K562 (cell line): Measurements from ENCODE around the gene MCC. TPM values are rescaled to one million over a fixed set of nuclear protein-coding genes. Genes with fewer than 3 reads are reported as not detected.

Experiments used
- ATAC-seq: fragments of 200-7000 bp; cut with Tn5 transposase; 3 replicates; pipeline ENCODE4 v1.9.1; 2020; ENCODE audit warnings: moderate library complexity
- BruUV-seq: library from RNA; stranded (reverse); fragments of 400-500 nt; replicated peaks from 2 replicates; lab custom pipeline; 2021; lab: Mats Ljungman, UMichigan
- CTCF ChIA-PET: fragments of 300-600 bp; formaldehyde crosslinking; extraction: SDS; loops from one replicate; lab custom pipeline; 2021; ENCODE audit warnings: low intra/inter-chr PET ratio; lab: Yijun Ruan, JAX
- POLR2A ChIA-PET: fragments of 300-600, 350-650 bp; sonication (Branson Sonifier 250); formaldehyde crosslinking; extraction: SDS; loops from one replicate; lab custom pipeline; 2021; ENCODE audit warnings: antibody characterized with exemption, inconsistent platforms; lab: Yijun Ruan, JAX
- DNase-seq, 4 experiments: peaks; one replicate each; pipeline versions ENCODE4 v3.0.0 to v3.0.0-alpha.2; 2011 to 2018; ENCODE audit warnings: low spot score in 3 of 4, mixed read lengths in 3 of 4; ENCODE audit errors: extremely low read depth in 1 of 4
- FAIRE-seq: peaks from 2 replicates; lab custom pipeline; 2011; peaks lifted over from hg19 to GRCh38; lab: Jason Lieb, UNC
- H2AFZ ChIP-seq: 2 replicates; pipeline ENCODE4 v1.6.0; 2011; ENCODE audit warnings: low read depth, low read length, control low read depth, inconsistent platforms
- H3K27ac ChIP-seq: fragments of 200-600 bp; 3 replicates; pipeline ENCODE4 v1.8.0; 2011; ENCODE audit warnings: low read depth, mild to moderate bottlenecking, control low read depth, inconsistent platforms, low read length, moderate library complexity, mixed read lengths; ENCODE audit errors: extremely low read depth
- H3K27me3 ChIP-seq, 2 experiments: fragments of 300-600 bp in 1 of 2; 2 replicates in 1 of 2; 3 replicates in 1 of 2; pipeline versions ENCODE4 v1.6.0 to v1.8.0; 2011; ENCODE audit warnings: inconsistent platforms in 2 of 2, low read length in 2 of 2, mild to moderate bottlenecking in 1 of 2, mixed read lengths in 1 of 2, moderate library complexity in 1 of 2; ENCODE audit not compliant: control insufficient read depth in 2 of 2, insufficient read depth in 2 of 2
- H3K36me3 ChIP-seq: fragments of 300-600 bp; 3 replicates; pipeline ENCODE4 v1.8.0; 2011; ENCODE audit warnings: mild to moderate bottlenecking, low read length, inconsistent platforms; ENCODE audit not compliant: control insufficient read depth, insufficient read depth
- H3K4me1 ChIP-seq, 2 experiments: fragments of 200-600 bp in 1 of 2; replicated peaks in 1 of 2; 2 replicates in 1 of 2; 3 replicates in 1 of 2; pipeline versions ENCODE4 v1.5.1 to v1.8.0; 2011; ENCODE audit warnings: inconsistent platforms in 2 of 2, low read length in 2 of 2, mild to moderate bottlenecking in 1 of 2, mixed read lengths in 1 of 2, moderate library complexity in 1 of 2; ENCODE audit not compliant: control insufficient read depth in 2 of 2, insufficient read depth in 2 of 2
- H3K4me2 ChIP-seq: 2 replicates; pipeline ENCODE4 v1.6.1; 2011; ENCODE audit warnings: low read length, control low read depth, inconsistent platforms, mixed read lengths; ENCODE audit not compliant: insufficient read depth
- H3K4me3 ChIP-seq: fragments of 200-600 bp; sonication (generic), shearing (Covaris generic); 2 replicates; pipeline ENCODE4 v1.5.1; 2016; ENCODE audit warnings: control low read depth, inconsistent platforms
- H3K79me2 ChIP-seq: fragments of 200-600 bp; 3 replicates; pipeline ENCODE4 v1.8.0; 2011; ENCODE audit warnings: low read length, inconsistent platforms; ENCODE audit not compliant: control insufficient read depth, insufficient read depth
- H3K9ac ChIP-seq, 2 experiments: 2 replicates each; pipeline versions ENCODE4 v1.6.0 to v1.6.1; 2011; ENCODE audit warnings: low read depth in 2 of 2, low read length in 2 of 2, control low read depth in 1 of 2, inconsistent platforms in 1 of 2, mild to moderate bottlenecking in 1 of 2, mixed read lengths in 1 of 2; ENCODE audit not compliant: insufficient read depth in 1 of 2
- H3K9me1 ChIP-seq: one replicate; pipeline ENCODE4 v1.6.0; 2011; ENCODE audit warnings: inconsistent platforms, mild to moderate bottlenecking, low read length, moderate library complexity; ENCODE audit not compliant: control insufficient read depth, insufficient read depth
- H3K9me3 ChIP-seq: replicated peaks from 2 replicates; pipeline ENCODE4 v1.5.1; 2011; ENCODE audit warnings: low read depth, low read length, inconsistent platforms; ENCODE audit not compliant: control insufficient read depth, insufficient read depth
- H4K20me1 ChIP-seq: replicated peaks from 2 replicates; pipeline ENCODE4 v1.6.1; 2011; ENCODE audit warnings: low read length, inconsistent platforms, mixed read lengths; ENCODE audit not compliant: control insufficient read depth, insufficient read depth
- ETV1 ChIP-seq: fragments of 450-650 bp; conservative IDR thresholded peaks from 2 replicates; pipeline ENCODE4 v1.6.1; 2016; ENCODE audit warnings: missing genetic modification characterization, control low read depth, low read depth, missing compliant biosample characterization
- GABPA ChIP-seq: fragments of 200-800 bp; sonication (Bioruptor generic); conservative IDR thresholded peaks from 2 replicates; pipeline ENCODE4 v1.6.1; 2016; ENCODE audit warnings: low read depth, missing genetic modification characterization, missing compliant biosample characterization
- HMGN3 ChIP-seq: IDR thresholded peaks from 2 replicates; pipeline ENCODE4 v1.6.1; 2011; ENCODE audit warnings: borderline replicate concordance, low read depth, mild to moderate bottlenecking, mixed read lengths, low read length; ENCODE audit not compliant: insufficient read length; ENCODE audit errors: extremely low read depth
- HNRNPLL ChIP-seq: fragments of 200-400 bp; formaldehyde crosslinking; IDR thresholded peaks from 2 replicates; pipeline ENCODE4 v1.6.1; 2017; ENCODE audit warnings: low read length, low read depth, mild to moderate bottlenecking; ENCODE audit not compliant: poor library complexity, severe bottlenecking
- MED1 ChIP-seq: sonication (generic); formaldehyde crosslinking; IDR thresholded peaks from 2 replicates; pipeline ENCODE4 v1.8.1; 2023; ENCODE audit warnings: missing genetic modification reagents, borderline replicate concordance
- MEF2D ChIP-seq: conservative IDR thresholded peaks from 2 replicates; pipeline ENCODE4 v1.6.1; 2016; ENCODE audit warnings: low read depth, missing genetic modification characterization, missing compliant biosample characterization
- NONO ChIP-seq, 2 experiments: fragments of 200-400 bp in 1 of 2; fragments of 450-650 bp in 1 of 2; formaldehyde crosslinking in 1 of 2; IDR thresholded peaks; 2 replicates each; pipeline ENCODE4 v1.6.1; 2017; ENCODE audit warnings: low read depth in 2 of 2, mild to moderate bottlenecking in 2 of 2, moderate library complexity in 2 of 2, low read length in 1 of 2
- POLR2AphosphoS2 ChIP-seq: IDR thresholded peaks from 2 replicates; pipeline ENCODE4 v1.6.1; 2012; ENCODE audit warnings: low read length, improper control_type of control experiment
- ZNF79 ChIP-seq: fragments of 250-450 bp; sonication (Bioruptor Pico); IDR thresholded peaks from 2 replicates; pipeline ENCODE4 v1.4.0; 2020; ENCODE audit warnings: low read depth, mild to moderate bottlenecking, moderate library complexity
- WGBS: fragments of 100-300 bp; shearing (Covaris generic); methylation state at CpG from one replicate; pipeline ENCODE4 v1.1.6; 2016; ENCODE audit warnings: low coverage, mixed read lengths; ENCODE audit not compliant: insufficient coverage; ENCODE audit errors: missing lambda C conversion rate; 5-methylcytosine and 5-hydroxymethylcytosine counted together
- in situ Hi-C: fragments of 300-500 bp; cut with MboI; formaldehyde crosslinking; loops from 4 replicates; pipeline ENCODE4 v1.15.0; 2018; ENCODE audit warnings: inconsistent platforms, mixed read lengths
- intact Hi-C: fragments of 100-400 bp; cut with micrococcal nuclease; formaldehyde crosslinking; loops from 2 replicates; pipeline ENCODE4 v1.14.2; 2022
- polyA plus RNA-seq, 8 experiments: library from polyadenylated mRNA; depleted of rRNA in 4 of 8; stranded (reverse) in 5 of 8; unstranded in 3 of 8; fragments of >200 nt; fragmentation: Nextera tagmentation in 2 of 8; fragmentation: Illumina TruSeq in 1 of 8; extraction: Ambion mirVana in 2 of 8; extraction: Trizol in 1 of 8; gene quantifications; 2 replicates each; pipeline versions ENCODE4 v1.2.1 to v1.2.3, GENCODE V29; 2011 to 2014; ENCODE audit warnings: inconsistent platforms in 1 of 8, missing spikeins in 1 of 8
- total RNA-seq, 7 experiments: library from RNA; depleted of rRNA in 6 of 7; stranded (reverse); fragments of >200 nt in 6 of 7; fragmentation: Illumina TruSeq in 2 of 7; extraction: Trizol in 2 of 7; gene quantifications; 2 replicates each; pipeline versions ENCODE4 v1.2.1 to v1.2.3, GENCODE V29; 2011 to 2021; ENCODE audit warnings: low replicate concordance in 1 of 7

The MCC gene
- total and polyA plus RNA-seq, 9 of the 15 experiments (the other 6 are each of a cell fraction or from before 2014, with no cell fraction given): 0.04 to 0.24 (median 0.06) TPM; not detected in 1

- BruUV-seq: no TSS peak
- Histone ChIP-seq H3K9ac (no peak overlapping the region), H3K4me3 (no peak overlapping the region), H3K4me1 (no peaks in the 10 kb centered on the region), H2AFZ (no peak overlapping the region), H3K9me3 (no peaks in the 10 kb centered on the region), H3K27me3 (no peaks in the 10 kb centered on the region), H3K9me1 (no peaks in the 10 kb centered on the region), H3K36me3 (peaks cover 75% of the 10 kb centered on the region), H3K79me2 (no peaks in the 10 kb centered on the region), H3K27ac (no peak overlapping the region), H3K4me2 (no peak overlapping the region), H4K20me1 (no peaks in the 10 kb centered on the region)
- FAIRE-seq (no peak), ATAC-seq (no peak), DNase-seq (no peak)
- WGBS: 69% methylated on average over 2 of the region's 2 CpGs
- CTCF ChIA-PET: no interaction called here
- POLR2A ChIA-PET: interaction anchor here (1.6 kb wide), 1 partner anchor 9 kb away, joined by 4 read pairs; no protein-coding TSS in a partner anchor
- peak; percentile 39; the same call in 1 of the 2 replicates for TF ChIP-seq GABPA (tag)
- 0 out of 2 replicates have a peak, but pooled peaks have one; percentile 43 for TF ChIP-seq ETV1 (tag)
- TF ChIP-seq POLR2AphosphoS2: no peak
- intact Hi-C loops (no loop called here), in situ Hi-C loops (no loop called here)
Measured at GRCh38 chr5:113022661-113023060, 465.6 kb downstream of the MCC start.

GRCh38 chr5:113020461-113021273, 467.6 kb downstream of the MCC start:
- no peak overlapping the region for H3K4me2 ChIP-seq

More at GRCh38 chr5:113020461-113021273, 467.6 kb downstream of the MCC start:
- DNase-seq (no peak), FAIRE-seq (no peak), ATAC-seq (no peak)
- H3K27ac ChIP-seq: no peak overlapping the region
- H3K4me3 ChIP-seq: no peak overlapping the region
- TF ChIP-seq MEF2D: no peak
- TF ChIP-seq HNRNPLL: no peak
- TF ChIP-seq MED1 (CRISPR knock-in tag): no peak
- TF ChIP-seq ZNF79 (CRISPR knock-in tag): no peak
- no peak for TF ChIP-seq NONO (IDR thresholded peaks at IDR 0.05; ENCODE audit: low read depth in 2 of 2, low read length in 1 of 2)
- TF ChIP-seq HMGN3: no peak
- H2AFZ ChIP-seq: no peak overlapping the region
- H3K4me1 ChIP-seq: no peaks in the 10 kb centered on the region
- H3K9ac ChIP-seq: no peak overlapping the region
- no peaks in the 10 kb centered on the region for H3K9me3 ChIP-seq
- in situ Hi-C loops: no loop called here
- ChIA-PET POLR2A (interaction anchor here (1.3 kb wide), 1 partner anchor 10 kb away, joined by 4 read pairs; no protein-coding TSS in a partner anchor), CTCF (no interaction called here)
- no TSS peak for BruUV-seq
- H4K20me1 ChIP-seq: no peaks in the 10 kb centered on the region
- 84% methylated on average over 11 of the region's 11 CpGs for WGBS
- no peaks in the 10 kb centered on the region for H3K79me2 ChIP-seq
- peaks cover 77% of the 10 kb centered on the region for H3K36me3 ChIP-seq
- intact Hi-C loops: no loop called here
- no peaks in the 10 kb centered on the region for H3K9me1 ChIP-seq
- H3K27me3 ChIP-seq: no peaks in the 10 kb centered on the region
